GM23248 (cell line): ENCODE data around the gene TMEM219.

ENCODE experiments used
- EZH2 ChIP-seq: fragments of 200-600 bp; sonication (generic); IDR thresholded peaks from 2 replicates; pipeline ENCODE4 v1.6.1; 2018; ENCODE audit warnings: antibody characterized with exemption, mild to moderate bottlenecking; ENCODE audit not compliant: insufficient read depth, poor library complexity, severe bottlenecking
- EZH2phosphoT487 ChIP-seq: fragments of 200-600 bp; sonication (generic); IDR thresholded peaks from 2 replicates; pipeline ENCODE4 v1.6.1; 2018; ENCODE audit warnings: antibody characterized with exemption, moderate library complexity, mild to moderate bottlenecking, low read depth; ENCODE audit not compliant: insufficient read depth

DNA sequence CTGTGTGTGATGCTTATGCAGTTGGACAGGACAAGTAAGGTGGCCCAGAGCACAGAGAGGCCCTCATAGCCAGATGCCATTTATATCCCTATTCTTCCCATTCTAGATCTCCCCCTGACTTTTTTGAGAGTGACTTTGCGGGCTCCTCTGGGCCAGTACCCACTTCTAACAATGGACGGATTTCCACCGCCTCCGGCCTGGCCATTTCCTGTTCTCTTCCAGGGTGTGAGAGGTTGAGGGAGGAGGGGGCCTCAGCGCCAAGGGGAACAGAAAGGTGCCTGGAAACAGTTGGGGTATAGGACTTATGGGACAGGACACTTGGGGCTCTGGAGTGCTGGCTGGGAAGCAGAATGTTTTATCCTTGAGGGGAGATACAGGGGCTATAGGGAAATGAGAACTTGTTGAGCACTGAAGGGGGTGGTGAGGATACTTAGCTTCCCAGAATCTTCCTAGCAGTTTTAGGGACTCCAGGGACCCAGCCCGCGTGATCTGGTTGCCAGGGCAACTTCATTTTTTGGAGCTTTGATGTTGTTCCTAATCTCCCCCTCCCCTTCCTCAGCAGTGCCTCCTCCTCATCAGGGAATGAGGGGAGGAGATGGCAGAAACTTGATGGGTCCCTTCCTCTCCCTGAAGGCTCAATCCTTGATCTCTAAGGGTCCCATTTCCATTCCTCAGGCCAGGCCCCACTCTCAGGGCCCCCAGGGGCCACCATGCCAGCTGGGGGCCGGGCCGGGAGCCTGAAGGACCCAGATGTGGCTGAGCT, 15.4 kb downstream of the TMEM219 start:
- TF ChIP-seq EZH2phosphoT487 (no peak), EZH2 (no peak)
